ENCODE measurements around the gene PRKCZ. TPM values are rescaled to one million over a fixed set of nuclear protein-coding genes. Genes with fewer than 3 reads are reported as not detected.

The PRKCZ gene
- total RNA-seq, 2 experiments from 2014 or later = 13.2 to 14.7 TPM

DNA sequence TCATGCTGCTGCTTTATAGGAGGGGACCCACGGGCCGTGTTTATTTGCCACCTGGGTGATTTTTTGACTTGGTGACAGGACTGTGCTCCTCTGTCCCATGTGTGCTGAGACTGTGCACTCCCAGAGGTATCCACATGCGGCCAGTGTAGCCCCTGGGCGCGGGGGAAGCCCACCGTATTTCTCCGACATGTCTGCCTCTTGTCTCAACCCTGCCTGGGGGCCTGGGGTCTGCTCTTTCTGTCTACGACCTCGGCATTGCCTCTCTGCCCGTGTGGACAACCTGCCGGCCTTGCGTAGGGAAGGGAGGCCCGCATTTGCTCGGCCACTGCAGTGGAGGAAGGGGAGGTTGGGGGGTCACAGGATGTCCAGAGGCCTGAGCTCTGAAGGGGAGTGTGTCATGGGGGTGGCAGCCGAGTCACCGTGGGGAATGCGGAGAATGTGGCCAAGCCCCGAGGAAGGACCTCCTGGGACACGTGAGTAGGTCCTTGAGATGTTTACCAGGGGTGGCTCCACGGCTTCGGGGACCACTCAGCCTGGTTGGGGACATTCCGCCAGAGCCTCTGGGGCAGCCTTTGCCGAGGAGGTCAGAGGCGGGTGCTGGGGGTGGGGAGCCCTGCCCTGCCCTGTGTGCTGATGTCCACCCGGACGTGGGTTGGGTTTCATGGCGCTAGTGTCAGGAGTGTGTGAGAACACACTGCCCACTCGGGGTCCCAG lies 11.0 kb downstream of the PRKCZ start:
- ChIA-PET POLR2A (no interaction called here), CTCF (no interaction called here)
- H3K27me3 Mint-ChIP-seq = no peaks in the 10 kb centered on the region
- H3K9me3 Mint-ChIP-seq = peaks cover 10% of the 10 kb centered on the region
- no peaks in the 10 kb centered on the region for H3K4me1 Mint-ChIP-seq (ENCODE audit: low read depth)
- peaks cover 31% of the 10 kb centered on the region for H3K36me3 Mint-ChIP-seq
- intact Hi-C loops (cut with micrococcal nuclease) = no loop called here
- H3K4me3 Mint-ChIP-seq = no peak overlapping the region
- DNase-seq = no peak
- H3K27ac Mint-ChIP-seq = no peak overlapping the region

DNA sequence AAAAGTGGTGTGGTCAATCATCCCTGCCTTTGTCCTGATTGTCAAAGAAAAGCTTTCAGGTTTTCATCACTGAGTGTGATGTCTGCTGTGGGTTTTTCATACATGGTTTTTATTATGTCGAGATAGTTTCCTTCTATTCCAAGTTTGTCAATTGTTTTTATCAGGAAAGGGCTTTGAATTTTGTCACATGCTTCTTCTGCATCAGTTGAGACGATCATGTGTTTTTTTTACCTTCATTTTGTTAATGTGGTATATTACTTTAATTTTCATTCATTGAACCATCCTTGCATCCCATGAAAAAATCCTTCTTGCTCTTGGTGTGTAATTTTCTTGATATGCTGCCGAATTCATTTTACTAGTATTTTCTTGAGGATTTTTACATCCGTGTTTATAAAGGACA lies 15.5 kb downstream of the PRKCZ start:
- ChIA-PET POLR2A (no interaction called here), CTCF (interaction anchor here (0.7 kb wide), 1 partner anchor 190 kb away, joined by 5 read pairs; no protein-coding TSS in a partner anchor)
- Mint-ChIP-seq H3K4me1 (ENCODE audit: low read depth) (no peaks in the 10 kb centered on the region), H3K27me3 (no peaks in the 10 kb centered on the region), H3K9me3 (peaks cover 10% of the 10 kb centered on the region), H3K27ac (no peak overlapping the region), H3K36me3 (peaks cover 34% of the 10 kb centered on the region), H3K4me3 (no peak overlapping the region)
- intact Hi-C loops (cut with micrococcal nuclease) = no loop called here
- DNase-seq = no peak

DNA sequence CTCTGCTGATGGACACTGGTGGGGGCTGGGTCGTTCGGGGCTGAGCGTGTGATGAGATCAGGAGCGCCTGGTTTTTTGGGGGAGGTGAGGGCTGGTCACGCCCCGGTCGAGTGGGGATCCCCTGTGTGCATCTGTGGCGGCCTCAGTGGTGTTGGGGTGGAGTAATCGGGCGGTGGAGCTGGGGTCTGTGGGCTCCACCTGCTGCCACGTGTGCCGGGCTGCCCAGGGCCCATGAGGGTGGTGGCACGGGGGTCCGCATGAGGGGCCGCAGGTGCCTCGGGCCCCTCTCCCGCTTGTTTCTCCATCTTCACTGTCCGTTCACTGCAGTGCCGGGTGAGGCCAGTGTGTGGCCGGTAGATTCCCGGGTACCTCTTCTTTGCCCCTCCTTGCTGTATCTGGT lies 17.2 kb downstream of the PRKCZ start:
- peaks cover 27% of the 10 kb centered on the region for H3K36me3 Mint-ChIP-seq
- H3K4me3 Mint-ChIP-seq = no peak overlapping the region
- peaks cover 6% of the 10 kb centered on the region for H3K4me1 Mint-ChIP-seq (ENCODE audit: low read depth)
- H3K9me3 Mint-ChIP-seq = peaks cover 10% of the 10 kb centered on the region
- intact Hi-C loops (cut with micrococcal nuclease) = no loop called here
- no peaks in the 10 kb centered on the region for H3K27me3 Mint-ChIP-seq
- DNase-seq = no peak
- H3K27ac Mint-ChIP-seq = no peak overlapping the region
- CTCF ChIA-PET = no interaction called here
- POLR2A ChIA-PET = interaction anchor here (1.0 kb wide), 1 partner anchor 13 kb away, joined by 3 read pairs; no protein-coding TSS in a partner anchor

DNA sequence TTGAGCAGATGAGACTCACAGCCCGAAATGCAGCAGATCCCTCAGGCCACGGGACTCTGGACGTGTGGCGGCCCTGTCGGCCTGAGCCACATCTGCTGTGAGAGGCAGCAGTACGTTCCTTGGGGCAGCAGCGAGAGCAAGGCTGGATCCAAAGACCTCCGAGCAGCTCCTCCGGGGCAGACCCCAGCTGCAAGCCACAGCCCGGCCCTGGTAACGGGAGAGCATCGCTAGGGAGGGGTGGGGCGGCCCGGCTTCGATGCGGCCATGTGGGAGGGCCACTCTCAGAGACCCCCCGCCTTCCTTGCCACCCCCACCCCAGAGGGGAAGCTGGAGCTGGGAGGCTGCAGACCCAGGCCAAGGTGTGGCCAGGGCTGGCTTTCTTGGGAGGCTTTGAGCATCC lies 17.8 kb downstream of the PRKCZ start:
- Mint-ChIP-seq H3K4me1 (ENCODE audit: low read depth) (peaks cover 9% of the 10 kb centered on the region), H3K27ac (no peak overlapping the region), H3K27me3 (no peaks in the 10 kb centered on the region), H3K4me3 (no peak overlapping the region), H3K36me3 (peaks cover 26% of the 10 kb centered on the region), H3K9me3 (peaks cover 10% of the 10 kb centered on the region)
- DNase-seq = no peak
- intact Hi-C loops (cut with micrococcal nuclease) = no loop called here
- ChIA-PET POLR2A (interaction anchor here (1.0 kb wide), 1 partner anchor 12 kb away, joined by 3 read pairs; no protein-coding TSS in a partner anchor), CTCF (no interaction called here)

DNA sequence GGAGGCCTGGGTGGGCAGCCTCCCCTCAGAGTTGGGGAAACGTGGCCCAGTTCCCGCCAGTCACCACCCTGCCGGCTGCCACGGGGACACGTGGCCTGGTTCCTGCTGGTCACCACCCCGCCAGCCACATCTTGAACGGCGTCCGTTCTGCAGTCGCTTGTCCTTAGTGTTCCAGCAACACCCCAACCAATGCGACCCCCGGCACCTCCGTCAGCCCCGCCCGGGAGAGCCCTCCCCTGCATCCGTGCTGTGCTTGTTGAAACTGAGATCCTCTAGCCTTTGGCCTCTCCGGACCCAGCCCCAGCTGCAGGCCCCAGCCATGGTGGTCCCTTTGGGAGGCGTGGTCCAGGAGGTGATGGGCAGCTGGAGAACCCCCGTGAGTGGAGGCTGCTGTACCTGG lies 18.7 kb downstream of the PRKCZ start:
- Mint-ChIP-seq H3K4me1 (ENCODE audit: low read depth) (peaks cover 9% of the 10 kb centered on the region), H3K27me3 (no peaks in the 10 kb centered on the region), H3K36me3 (peaks cover 22% of the 10 kb centered on the region), H3K27ac (no peak overlapping the region), H3K9me3 (peaks cover 10% of the 10 kb centered on the region), H3K4me3 (no peak overlapping the region)
- intact Hi-C loops (cut with micrococcal nuclease) = no loop called here
- CTCF ChIA-PET = no interaction called here
- POLR2A ChIA-PET = no interaction called here
- no peak for DNase-seq

DNA sequence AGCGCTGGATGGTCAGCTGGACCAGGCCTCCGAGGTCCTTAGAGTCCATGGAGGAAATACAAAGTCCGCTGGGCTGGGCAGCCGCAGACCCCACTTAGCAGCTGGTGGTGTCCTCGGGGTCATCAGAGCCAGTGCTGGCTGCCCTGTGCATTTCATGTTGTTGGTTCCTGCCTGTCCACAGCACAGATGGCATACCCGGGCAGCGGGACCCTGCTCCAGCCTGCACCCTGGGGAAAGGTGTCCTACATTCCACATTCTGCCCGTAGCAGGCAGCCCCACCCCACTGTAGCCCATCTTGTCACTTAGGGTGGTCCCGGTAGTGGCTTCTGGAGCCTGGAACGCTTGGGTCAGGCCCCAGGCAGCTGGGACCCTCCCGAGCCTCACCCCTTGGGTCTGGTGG lies 19.8 kb downstream of the PRKCZ start:
- POLR2A ChIA-PET = no interaction called here
- CTCF ChIA-PET = no interaction called here

DNA sequence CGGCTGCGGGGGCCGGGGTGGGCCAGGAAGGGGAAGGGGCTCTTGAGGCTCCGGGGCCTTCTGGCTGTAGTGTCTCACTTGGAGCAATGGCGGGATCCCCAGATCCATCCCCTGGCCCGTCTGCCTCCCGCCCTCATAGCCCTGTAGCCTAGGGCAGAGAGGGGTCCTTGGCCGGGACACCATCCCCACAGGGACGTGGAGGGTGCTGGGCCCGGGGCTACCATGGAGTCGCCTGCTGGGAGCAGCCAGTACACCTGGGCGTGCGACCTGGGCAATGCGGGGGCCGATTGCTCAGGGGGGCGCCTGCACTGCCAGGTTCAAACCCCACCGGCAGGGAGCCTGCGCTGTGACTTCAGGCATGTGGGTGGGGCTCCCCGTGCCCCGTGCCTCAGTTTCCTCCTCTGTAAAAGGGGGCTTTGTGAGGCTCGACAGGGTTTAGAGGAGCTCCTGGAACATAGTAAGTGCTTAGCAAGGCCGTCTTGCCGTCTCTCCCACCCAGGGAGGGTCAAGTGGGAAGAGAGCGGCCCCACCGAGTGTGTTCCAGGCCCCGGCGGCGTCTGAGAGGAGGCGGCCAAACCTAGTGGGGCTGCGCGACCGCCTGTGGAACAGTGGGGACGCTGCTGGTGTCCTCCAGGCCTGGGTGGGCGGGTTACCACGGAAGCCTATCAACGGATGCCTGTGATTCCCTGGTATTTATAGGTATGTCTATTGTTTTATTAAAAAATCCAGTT lies 20.8 kb downstream of the PRKCZ start:
- no peak overlapping the region for H3K27ac Mint-ChIP-seq
- DNase-seq = no peak
- H3K36me3 Mint-ChIP-seq = peaks cover 9% of the 10 kb centered on the region
- intact Hi-C loops (cut with micrococcal nuclease) = no loop called here
- no peak overlapping the region for H3K4me3 Mint-ChIP-seq
- peaks cover under 1% of the 10 kb centered on the region for H3K9me3 Mint-ChIP-seq
- H3K4me1 Mint-ChIP-seq (ENCODE audit: low read depth) = peaks cover 9% of the 10 kb centered on the region
- ChIA-PET POLR2A (no interaction called here), CTCF (interaction anchor here (0.6 to 3.3 kb wide), 2 partner anchors 26 to 261 kb away, joined by 3 to 14 read pairs; no protein-coding TSS in a partner anchor)
- H3K27me3 Mint-ChIP-seq = no peaks in the 10 kb centered on the region

More for the DNA sequence above, 19.8 kb downstream of the PRKCZ start:
- Mint-ChIP-seq H3K27me3 (no peaks in the 10 kb centered on the region), H3K27ac (no peak overlapping the region), H3K36me3 (peaks cover 12% of the 10 kb centered on the region), H3K4me1 (ENCODE audit: low read depth) (peaks cover 9% of the 10 kb centered on the region), H3K9me3 (peaks cover 4% of the 10 kb centered on the region), H3K4me3 (no peak overlapping the region)
- intact Hi-C loops (cut with micrococcal nuclease) = no loop called here
- no peak for DNase-seq

DNA sequence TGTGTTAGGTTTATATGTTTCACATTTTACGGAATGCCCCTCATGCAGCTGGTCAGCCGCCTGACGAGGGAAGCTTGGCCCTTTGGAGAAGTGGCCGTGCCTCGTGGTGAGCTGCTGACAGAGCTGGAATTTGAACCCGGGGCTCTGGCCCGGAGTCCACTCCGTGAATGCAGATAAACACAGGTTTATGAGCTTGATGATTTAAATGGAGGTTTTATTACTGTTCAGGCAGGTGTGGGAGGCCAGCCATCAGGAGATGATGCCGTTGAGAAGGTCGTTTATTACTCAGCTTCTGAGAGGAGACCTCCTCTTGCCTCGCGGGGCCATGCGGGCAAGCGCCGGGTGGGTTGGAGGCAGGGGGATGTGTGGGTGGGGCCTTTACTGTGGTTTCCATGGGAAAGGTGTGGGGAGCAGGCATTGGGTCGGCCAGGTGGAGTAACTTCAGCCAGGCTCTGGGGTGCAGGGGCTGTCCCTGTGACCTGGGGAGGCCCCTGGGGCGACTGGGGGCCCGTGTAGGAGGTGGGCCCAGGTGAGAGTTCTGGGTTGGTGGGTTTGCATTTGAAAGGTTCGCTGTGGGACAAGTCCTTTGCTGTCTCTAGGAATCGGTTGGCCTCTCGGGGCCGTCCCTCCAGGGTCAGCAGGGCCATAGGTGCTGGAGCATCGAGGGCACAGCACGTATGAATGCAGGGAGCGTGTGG lies 22.0 kb downstream of the PRKCZ start:
- H3K4me3 Mint-ChIP-seq = no peak overlapping the region
- CTCF ChIA-PET = interaction anchor here (3.3 kb wide), 1 partner anchor 28 kb away, joined by 14 read pairs; no protein-coding TSS in a partner anchor

DNA sequence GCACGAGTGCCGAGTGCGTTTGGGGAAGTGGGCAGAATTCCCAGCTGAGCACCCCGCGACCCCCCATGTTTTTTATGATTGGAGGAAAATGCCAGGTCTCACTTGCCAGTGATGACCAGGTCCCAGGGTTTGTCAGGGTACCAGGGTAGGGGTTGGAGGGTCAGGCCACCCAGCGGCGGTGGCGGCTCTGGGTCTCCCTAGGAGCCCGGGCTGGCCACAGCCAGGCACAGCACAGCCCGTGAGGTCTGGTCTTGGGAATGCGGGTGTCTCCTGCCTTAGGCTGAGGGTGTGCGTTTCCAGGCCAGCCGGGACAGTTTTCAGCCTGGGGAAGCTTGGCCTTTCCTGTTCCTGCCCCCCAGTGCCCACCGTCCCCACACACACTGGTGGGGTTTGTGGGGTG lies 22.7 kb downstream of the PRKCZ start:
- H3K27me3 Mint-ChIP-seq = no peaks in the 10 kb centered on the region
- H3K27ac Mint-ChIP-seq = no peak overlapping the region
- CTCF ChIA-PET = interaction anchor here (3.3 kb wide), 1 partner anchor 28 kb away, joined by 14 read pairs; no protein-coding TSS in a partner anchor

More for the DNA sequence above, 22.0 kb downstream of the PRKCZ start:
- Mint-ChIP-seq H3K36me3 (peaks cover 14% of the 10 kb centered on the region), H3K4me1 (ENCODE audit: low read depth) (peaks cover 9% of the 10 kb centered on the region), H3K27ac (no peak overlapping the region), H3K27me3 (no peaks in the 10 kb centered on the region), H3K9me3 (peaks cover 8% of the 10 kb centered on the region)
- DNase-seq = peak; percentile 20
- intact Hi-C loops (cut with micrococcal nuclease) = no loop called here
- POLR2A ChIA-PET = no interaction called here

DNA sequence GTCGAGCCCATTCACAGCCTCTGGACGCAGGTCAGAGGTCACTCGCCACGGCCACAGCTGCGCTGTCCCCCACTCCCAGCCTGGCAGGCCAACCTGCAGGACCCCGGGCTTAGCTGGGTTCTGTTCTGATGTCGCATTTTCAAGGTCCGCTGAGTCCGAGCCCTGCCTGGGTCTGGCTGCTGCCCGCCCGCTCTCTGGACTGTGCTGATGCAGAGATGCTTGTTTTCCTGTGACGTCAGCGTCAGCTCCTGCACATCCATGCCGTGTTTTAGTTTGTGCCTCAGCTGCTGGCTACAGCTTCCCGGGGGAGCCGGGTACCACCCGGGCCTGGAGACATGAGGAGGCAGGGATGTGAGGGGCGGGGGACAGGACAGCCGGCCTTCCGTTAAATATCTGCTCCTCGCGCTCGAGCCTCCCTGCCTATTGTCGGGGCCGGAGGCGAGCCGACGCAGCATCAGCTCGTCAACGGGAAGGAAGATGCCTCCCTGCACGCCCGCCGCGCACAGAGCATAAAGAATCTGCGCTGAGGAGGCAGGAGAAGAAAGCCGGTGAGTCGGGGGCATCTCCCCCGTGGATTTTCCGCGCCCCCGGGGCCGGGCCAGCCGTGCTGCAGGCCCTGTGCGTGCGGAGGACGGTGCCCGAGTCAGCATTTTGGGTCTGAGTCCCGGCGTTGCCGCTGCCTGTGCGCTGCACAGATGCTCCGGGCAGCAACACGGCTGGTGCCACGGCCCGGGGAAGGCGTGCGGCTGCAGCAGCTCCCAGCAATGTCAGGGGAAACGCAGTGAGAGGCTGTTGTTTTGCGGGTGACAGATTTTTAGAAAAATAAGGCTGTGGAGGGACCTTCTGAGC lies 23.4 kb downstream of the PRKCZ start:
- Mint-ChIP-seq H3K4me3 (no peak overlapping the region), H3K27me3 (no peaks in the 10 kb centered on the region), H3K4me1 (ENCODE audit: low read depth) (peaks cover 9% of the 10 kb centered on the region), H3K27ac (no peak overlapping the region), H3K36me3 (peaks cover 27% of the 10 kb centered on the region), H3K9me3 (peaks cover 22% of the 10 kb centered on the region)
- CTCF ChIA-PET = interaction anchor here (3.3 kb wide), 1 partner anchor 29 kb away, joined by 14 read pairs; no protein-coding TSS in a partner anchor
- no peak for DNase-seq
- intact Hi-C loops (cut with micrococcal nuclease) = no loop called here
- POLR2A ChIA-PET = no interaction called here

More for the DNA sequence above, 22.7 kb downstream of the PRKCZ start:
- Mint-ChIP-seq H3K36me3 (peaks cover 20% of the 10 kb centered on the region), H3K4me3 (no peak overlapping the region), H3K9me3 (peaks cover 14% of the 10 kb centered on the region), H3K4me1 (ENCODE audit: low read depth) (peaks cover 9% of the 10 kb centered on the region)
- POLR2A ChIA-PET = no interaction called here
- intact Hi-C loops (cut with micrococcal nuclease) = no loop called here
- no peak for DNase-seq

DNA sequence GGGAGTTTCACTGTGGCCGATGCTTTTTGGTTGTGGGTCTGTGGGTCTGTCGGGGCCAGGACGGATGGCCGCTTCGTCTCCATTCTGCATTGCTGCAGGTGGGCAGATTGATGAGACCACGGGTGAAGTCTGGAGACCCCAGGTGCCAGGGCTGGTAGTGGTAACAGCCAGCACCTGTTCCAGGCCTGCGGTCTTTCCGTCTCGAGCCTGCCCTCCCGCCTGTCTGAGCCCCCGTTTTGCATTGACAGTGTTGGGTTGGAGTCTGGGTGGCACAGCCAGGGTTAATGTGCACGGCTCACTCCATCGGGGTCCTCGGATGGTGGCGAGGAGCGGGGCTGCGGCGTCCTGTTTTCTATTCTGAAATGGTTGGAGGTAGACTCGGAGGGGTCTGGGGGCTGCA lies 24.2 kb downstream of the PRKCZ start:
- peaks cover 9% of the 10 kb centered on the region for H3K4me1 Mint-ChIP-seq (ENCODE audit: low read depth)
- peaks cover 26% of the 10 kb centered on the region for H3K9me3 Mint-ChIP-seq
- ChIA-PET POLR2A (no interaction called here), CTCF (no interaction called here)
- no peaks in the 10 kb centered on the region for H3K27me3 Mint-ChIP-seq
- intact Hi-C loops (cut with micrococcal nuclease) = no loop called here
- no peak for DNase-seq
- H3K36me3 Mint-ChIP-seq = peaks cover 31% of the 10 kb centered on the region
- H3K27ac Mint-ChIP-seq = no peak overlapping the region
- H3K4me3 Mint-ChIP-seq = no peak overlapping the region

Measured in activated CD4-positive, alpha-beta memory T cell treated with anti-CD3 and anti-CD28 coated beads for 36 hours (primary cell).